GM20431 (cell line): ENCODE data around the gene NPEPPS.

Experiments used
- in situ Hi-C: fragments of 300-500 bp; cut with MseI, MboI; formaldehyde crosslinking; loops from one replicate; pipeline ENCODE4 v1.15.0; 2020; ENCODE audit warnings: low sequenced_read_pairs; ENCODE audit not compliant: unreplicated experiment

The NPEPPS gene

DNA sequence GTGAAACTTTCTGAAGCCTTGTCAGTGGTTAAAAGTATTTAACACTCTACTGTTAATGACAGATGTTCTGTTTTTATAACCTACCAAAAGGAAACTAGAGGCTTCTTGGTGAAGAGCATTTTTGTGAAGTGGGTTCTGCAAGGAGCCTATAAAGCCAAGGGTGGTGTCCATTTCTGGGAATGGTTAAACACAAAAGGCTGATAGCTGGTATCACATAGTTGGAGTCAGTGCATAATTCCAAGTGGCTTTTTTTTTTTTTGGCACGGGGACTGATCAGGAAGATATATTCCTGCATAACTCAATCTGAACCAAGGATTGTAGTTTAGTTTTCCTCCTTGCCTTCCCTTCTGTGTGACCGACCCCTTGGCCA lies 91.3 kb downstream of the NPEPPS start:
- in situ Hi-C loops, result loop anchor here (25.0 kb wide), 2 partner anchors 135 to 385 kb away; no protein-coding TSS in a partner anchor

DNA sequence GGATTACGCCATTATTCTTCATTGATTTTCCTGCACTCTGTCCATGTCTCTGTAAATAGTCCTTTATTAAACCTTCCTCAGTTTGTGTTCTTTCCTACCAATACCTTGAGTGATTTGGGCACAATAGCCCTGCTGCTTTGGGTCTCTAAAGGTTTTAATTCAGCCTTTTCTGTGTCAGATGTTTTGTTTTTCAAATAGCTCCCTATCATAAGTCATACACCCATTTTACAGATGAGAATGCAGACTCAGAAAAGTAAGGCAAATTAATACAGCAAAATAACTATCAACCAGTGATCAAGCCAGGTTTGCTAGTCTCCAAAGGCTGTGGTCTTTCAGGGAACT lies 93.8 kb downstream of the NPEPPS start:
- in situ Hi-C loops, result loop anchor here (25.0 kb wide), 2 partner anchors 137 to 387 kb away; no protein-coding TSS in a partner anchor

GRCh38 chr17:47628014-47628566 lies 97.2 kb downstream of the NPEPPS start:
- in situ Hi-C loops, result no loop called here

- in situ Hi-C loops, result no loop called here
These were observed 98.9 kb downstream of the NPEPPS start for GRCh38 chr17:47629826-47630225.

- in situ Hi-C loops, result no loop called here
These were observed 99.7 kb downstream of the NPEPPS start for GRCh38 chr17:47630614-47631013.

- in situ Hi-C loops, result no loop called here
These were observed 102.1 kb downstream of the NPEPPS start for GRCh38 chr17:47632991-47633390.

GRCh38 chr17:47633996-47634395 lies 103.1 kb downstream of the NPEPPS start:
- in situ Hi-C loops, result no loop called here

- in situ Hi-C loops, result no loop called here
These were observed 104.0 kb downstream of the NPEPPS start for GRCh38 chr17:47634870-47635269.

GRCh38 chr17:47635734-47636133 lies 104.8 kb downstream of the NPEPPS start:
- in situ Hi-C loops, result no loop called here

DNA sequence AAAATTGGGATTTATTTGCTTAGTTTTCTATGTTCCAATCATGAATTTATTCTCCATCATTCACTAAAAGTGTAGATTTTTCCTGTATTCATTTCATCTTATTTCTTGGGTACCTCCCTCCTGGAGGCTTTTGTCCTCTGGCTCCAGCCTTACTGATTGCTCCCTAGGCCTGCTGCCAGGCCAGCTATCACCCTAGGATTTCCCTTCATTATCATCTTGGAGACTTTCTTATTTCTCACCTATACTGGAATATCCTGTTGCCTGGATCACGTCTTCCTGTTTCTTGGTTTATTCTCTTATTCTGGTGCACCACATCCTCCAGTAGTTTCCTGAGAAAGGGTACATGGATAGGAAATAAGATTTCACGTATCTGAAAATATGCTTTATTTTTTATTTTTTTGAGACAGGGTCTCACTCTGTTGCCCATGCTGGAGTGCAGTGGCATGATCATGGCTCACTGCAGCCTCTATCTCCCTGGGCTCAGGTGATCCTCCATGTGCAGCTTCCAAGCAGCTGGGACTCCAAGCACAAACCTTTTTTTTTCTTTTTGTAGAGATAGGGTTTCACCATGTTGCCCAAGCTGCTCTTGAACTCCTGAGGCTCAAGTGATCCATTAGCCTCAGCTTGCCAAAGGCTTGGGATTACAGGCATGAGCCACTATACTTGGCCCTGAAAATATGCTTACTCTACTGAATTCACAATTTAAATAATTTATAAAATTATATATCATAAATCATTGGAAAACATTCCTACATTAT lies 105.5 kb downstream of the NPEPPS start:
- in situ Hi-C loops, result no loop called here

- in situ Hi-C loops, result no loop called here
These were observed 108.0 kb downstream of the NPEPPS start for GRCh38 chr17:47638903-47639302.

GRCh38 chr17:47640076-47640475 lies 109.2 kb downstream of the NPEPPS start:
- in situ Hi-C loops, result no loop called here

DNA sequence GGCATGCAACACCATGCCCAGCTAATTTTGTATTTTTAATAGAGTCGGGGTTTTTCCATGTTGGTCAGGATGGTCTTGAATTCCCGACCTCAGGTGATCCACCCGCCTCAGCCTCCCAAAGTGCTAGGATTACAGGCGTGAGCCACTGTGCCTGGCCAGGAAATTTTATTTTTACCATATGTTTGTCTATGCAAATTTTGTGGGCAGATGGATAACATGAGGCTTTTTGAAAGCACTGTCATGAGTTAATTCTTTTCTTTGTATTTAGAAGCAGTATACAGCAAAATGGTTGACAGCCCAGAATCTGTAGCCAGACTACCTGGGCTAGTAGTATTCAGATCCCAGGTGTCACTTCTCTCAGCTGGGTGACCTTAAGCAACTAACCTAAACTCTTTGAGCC lies 110.3 kb downstream of the NPEPPS start:
- in situ Hi-C loops, result no loop called here

DNA sequence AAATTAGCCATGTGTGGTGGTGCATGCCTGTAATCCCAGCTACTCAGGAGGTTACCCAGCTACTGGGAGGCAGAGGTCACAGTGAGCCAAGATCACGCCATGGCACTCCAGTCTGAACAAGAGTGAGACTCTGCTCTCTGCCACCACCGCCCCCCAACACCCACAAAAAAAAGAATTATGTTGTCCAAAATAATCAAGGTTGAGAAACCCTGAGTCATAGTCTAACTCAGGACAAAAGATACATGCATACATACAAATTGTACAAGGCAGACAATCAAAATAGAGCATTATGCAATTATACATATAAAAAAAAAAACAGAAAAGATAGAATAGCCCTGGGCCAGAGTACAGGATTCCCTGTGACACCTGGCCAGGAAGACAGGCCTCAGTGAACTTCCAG lies 112.2 kb downstream of the NPEPPS start:
- in situ Hi-C loops, result no loop called here

DNA sequence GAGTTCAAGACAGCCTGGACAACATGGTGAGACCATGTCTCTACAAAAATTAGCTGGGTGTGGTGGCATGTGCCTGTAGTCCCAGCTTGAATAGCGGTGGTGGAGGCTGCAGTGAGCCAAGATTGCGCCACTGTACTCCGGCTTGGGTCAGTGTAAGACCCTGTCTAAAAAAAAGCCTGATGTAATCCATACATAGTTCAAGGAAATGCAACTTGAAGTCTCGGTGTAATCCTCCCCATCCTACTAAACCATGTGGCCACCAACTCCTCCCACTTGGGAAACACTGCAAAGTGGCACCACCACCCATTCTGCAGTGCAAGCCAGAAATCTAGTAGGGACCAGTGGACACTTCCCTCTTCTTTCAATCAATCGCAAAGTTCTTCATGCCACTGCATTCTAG lies 113.4 kb downstream of the NPEPPS start:
- in situ Hi-C loops, result no loop called here

DNA sequence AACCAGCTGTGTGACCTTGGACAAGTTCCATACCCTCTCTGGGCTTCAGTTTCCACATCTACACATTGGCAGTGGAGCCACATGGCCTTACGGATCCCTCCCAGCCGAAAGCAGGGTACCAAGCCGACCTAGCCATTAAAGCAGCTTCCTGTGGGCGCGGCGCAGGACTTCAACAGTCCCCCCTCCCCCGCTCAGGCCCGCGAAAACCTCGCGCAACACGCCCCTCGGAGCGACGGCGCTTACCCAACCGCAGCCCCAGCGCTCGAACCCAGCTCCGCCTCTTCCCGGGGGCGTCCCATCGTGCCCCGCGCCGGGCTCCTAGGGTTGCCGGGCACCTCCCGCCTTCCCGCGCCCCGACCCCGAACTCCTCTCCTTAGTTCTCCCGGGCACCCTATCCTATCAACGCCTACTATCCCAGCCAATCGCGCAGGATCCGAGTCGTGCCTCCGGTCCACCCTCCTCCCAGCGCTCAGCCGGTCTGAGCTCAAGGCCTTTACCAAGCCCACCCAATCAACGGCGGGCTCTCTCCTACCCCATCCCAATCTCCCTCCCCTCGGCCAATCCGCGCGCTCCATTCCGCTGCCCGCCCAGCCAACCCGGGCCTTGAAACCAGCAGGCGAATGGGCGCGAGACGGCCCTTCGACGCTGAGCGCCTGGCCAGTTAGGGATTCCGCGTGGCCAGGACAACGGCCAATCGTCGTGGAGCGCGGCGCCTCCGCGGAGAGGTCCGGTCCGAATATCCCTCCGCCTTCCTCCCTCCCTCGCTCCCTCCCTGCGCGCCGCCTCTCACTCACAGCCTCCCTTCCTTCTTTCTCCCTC lies 118.5 kb downstream of the NPEPPS start, which contains the start of gene KPNB1:
TSS of gene KPNB1 (plus strand) at position 767 of the 819 bp plus-strand sequence. CDS start 326 bp downstream, outside the sequence.
- in situ Hi-C loops, result no loop called here

DNA sequence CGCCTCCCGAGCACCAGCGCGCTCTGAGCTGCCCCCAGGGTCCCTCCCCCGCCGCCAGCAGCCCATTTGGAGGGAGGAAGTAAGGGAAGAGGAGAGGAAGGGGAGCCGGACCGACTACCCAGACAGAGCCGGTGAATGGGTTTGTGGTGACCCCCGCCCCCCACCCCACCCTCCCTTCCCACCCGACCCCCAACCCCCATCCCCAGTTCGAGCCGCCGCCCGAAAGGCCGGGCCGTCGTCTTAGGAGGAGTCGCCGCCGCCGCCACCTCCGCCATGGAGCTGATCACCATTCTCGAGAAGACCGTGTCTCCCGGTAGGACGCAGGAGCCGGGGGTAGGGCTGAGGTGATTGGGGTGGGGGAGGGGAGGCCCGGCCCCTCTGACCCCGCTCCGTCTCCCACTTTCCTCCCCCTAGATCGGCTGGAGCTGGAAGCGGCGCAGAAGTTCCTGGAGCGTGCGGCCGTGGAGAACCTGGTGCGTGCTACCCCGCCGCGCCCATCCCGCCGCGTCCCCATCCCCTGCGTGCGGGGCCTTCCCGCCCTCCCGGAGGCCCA lies 119.1 kb downstream of the NPEPPS start:
- in situ Hi-C loops, result no loop called here

- in situ Hi-C loops, result no loop called here
These were observed 119.9 kb downstream of the NPEPPS start for GRCh38 chr17:47650525-47651522.

DNA sequence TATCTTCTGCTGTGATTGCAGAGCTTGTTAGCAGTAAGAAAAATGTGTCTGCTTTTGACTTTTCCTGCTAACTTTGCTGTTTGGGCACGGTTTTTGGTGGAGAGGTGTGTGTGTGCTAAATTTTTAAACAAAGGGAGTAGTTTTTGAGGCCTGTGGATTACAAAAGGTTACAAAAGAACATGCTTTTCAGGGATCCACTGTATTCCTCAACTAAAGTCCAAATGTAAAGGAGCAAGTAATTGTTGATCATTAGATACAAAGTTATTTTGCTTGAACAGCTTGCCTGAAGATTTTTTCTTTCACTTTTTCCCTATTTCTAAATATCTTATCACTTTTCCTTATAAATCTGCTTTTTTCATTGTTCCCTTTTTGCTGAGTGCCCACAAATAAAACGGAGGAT lies 120.8 kb downstream of the NPEPPS start:
- in situ Hi-C loops, result no loop called here

DNA sequence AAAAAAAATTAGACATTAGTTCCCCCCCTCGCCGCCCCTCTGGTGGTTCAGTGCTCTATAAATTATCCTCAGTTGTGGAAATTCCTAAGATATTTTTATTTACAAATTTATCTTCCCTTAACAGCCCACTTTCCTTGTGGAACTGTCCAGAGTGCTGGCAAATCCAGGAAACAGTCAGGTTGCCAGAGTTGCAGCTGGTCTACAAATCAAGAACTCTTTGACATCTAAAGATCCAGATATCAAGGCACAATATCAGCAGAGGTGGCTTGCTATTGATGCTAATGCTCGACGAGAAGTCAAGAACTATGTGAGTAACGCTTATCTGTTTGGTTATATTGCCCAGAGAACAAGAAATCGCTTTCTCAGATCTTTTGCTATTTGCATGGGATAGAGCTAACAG lies 121.7 kb downstream of the NPEPPS start:
- in situ Hi-C loops, result no loop called here
